ENCODE results near the gene ARHGEF39.

Gene ARHGEF39

DNA sequence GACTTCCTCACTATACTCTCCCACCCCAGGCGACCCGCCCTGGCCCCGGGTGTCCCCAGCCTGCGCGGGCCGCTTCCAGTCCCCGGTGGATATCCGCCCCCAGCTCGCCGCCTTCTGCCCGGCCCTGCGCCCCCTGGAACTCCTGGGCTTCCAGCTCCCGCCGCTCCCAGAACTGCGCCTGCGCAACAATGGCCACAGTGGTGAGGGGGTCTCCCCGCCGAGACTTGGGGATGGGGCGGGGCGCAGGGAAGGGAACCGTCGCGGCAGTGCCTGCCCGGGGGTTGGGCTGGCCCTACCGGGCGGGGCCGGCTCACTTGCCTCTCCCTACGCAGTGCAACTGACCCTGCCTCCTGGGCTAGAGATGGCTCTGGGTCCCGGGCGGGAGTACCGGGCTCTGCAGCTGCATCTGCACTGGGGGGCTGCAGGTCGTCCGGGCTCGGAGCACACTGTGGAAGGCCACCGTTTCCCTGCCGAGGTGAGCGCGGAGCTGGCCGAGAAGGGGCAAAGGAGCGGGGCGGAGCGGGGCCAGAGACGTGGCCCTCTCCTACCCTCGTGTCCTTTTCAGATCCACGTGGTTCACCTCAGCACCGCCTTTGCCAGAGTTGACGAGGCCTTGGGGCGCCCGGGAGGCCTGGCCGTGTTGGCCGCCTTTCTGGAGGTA lies 10.9 kb upstream of the ARHGEF39 start:
- H3K27me3 ChIP-seq (ENCODE audit: low read depth), result no peaks in the 10 kb centered on the region
- H3K36me3 ChIP-seq (replicated peaks), result no peaks in the 10 kb centered on the region
- no peak for DNase-seq (ENCODE audit: low spot score in 2 of 2)
- H3K4me3 ChIP-seq, result no peak overlapping the region
- H3K4me1 ChIP-seq, result no peaks in the 10 kb centered on the region
- H3K9me3 ChIP-seq, result no peaks in the 10 kb centered on the region
- in situ Hi-C loops (cut with MboI; ENCODE audit: low sequenced_read_pairs), result no loop called here

DNA sequence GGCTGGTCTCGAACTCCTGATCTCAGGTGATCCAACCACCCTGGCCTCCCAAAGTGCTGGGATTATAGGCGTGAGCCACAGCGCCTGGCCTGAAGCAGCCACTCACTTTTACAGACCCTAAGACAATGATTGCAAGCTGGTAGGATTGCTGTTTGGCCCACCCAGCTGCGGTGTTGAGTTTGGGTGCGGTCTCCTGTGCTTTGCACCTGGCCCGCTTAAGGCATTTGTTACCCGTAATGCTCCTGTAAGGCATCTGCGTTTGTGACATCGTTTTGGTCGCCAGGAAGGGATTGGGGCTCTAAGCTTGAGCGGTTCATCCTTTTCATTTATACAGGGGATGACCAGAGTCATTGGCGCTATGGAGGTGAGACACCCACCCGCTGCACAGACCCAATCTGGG lies 10.2 kb upstream of the ARHGEF39 start:
- no peaks in the 10 kb centered on the region for H3K36me3 ChIP-seq (replicated peaks)
- no peaks in the 10 kb centered on the region for H3K4me1 ChIP-seq
- DNase-seq (ENCODE audit: low spot score in 2 of 2), result no peak
- in situ Hi-C loops (cut with MboI; ENCODE audit: low sequenced_read_pairs), result no loop called here
- H3K4me3 ChIP-seq, result no peak overlapping the region
- no peaks in the 10 kb centered on the region for H3K9me3 ChIP-seq
- H3K27me3 ChIP-seq (ENCODE audit: low read depth), result no peaks in the 10 kb centered on the region

DNA sequence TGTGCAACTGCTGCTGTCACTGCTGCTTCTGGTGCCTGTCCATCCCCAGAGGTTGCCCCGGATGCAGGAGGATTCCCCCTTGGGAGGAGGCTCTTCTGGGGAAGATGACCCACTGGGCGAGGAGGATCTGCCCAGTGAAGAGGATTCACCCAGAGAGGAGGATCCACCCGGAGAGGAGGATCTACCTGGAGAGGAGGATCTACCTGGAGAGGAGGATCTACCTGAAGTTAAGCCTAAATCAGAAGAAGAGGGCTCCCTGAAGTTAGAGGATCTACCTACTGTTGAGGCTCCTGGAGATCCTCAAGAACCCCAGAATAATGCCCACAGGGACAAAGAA lies 9.0 kb upstream of the ARHGEF39 start:
- in situ Hi-C loops (cut with MboI; ENCODE audit: low sequenced_read_pairs), result no loop called here

DNA sequence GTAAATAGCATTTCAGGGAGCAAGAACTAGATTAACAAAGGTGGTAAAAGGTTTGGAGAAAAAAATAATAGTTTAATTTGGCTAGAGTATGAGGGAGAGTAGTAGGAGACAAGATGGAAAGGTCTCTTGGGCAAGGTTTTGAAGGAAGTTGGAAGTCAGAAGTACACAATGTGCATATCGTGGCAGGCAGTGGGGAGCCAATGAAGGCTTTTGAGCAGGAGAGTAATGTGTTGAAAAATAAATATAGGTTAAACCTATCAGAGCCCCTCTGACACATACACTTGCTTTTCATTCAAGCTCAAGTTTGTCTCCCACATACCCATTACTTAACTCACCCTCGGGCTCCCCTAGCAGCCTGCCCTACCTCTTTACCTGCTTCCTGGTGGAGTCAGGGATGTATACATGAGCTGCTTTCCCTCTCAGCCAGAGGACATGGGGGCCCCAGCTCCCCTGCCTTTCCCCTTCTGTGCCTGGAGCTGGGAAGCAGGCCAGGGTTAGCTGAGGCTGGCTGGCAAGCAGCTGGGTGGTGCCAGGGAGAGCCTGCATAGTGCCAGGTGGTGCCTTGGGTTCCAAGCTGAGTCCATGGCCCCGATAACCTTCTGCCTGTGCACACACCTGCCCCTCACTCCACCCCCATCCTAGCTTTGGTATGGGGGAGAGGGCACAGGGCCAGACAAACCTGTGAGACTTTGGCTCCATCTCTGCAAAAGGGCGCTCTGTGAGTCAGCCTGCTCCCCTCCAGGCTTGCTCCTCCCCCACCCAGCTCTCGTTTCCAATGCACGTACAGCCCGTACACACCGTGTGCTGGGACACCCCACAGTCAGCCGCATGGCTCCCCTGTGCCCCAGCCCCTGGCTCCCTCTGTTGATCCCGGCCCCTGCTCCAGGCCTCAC lies 8.4 kb upstream of the ARHGEF39 start, which contains the start of gene CA9:
Gene CA9 (plus strand): TSS at position 797 of the 893 bp plus-strand sequence. CDS start 32 bp downstream, at position 829.
- no peak for DNase-seq (ENCODE audit: low spot score in 2 of 2)
- in situ Hi-C loops (cut with MboI; ENCODE audit: low sequenced_read_pairs), result no loop called here
- H3K27me3 ChIP-seq (ENCODE audit: low read depth), result no peaks in the 10 kb centered on the region
- H3K9me3 ChIP-seq, result no peaks in the 10 kb centered on the region
- H3K4me3 ChIP-seq, result no peak within 1 kb of the TSS
- no peaks in the 10 kb centered on the region for H3K36me3 ChIP-seq (replicated peaks)
- H3K4me1 ChIP-seq, result no peaks in the 10 kb centered on the region

More for the DNA sequence above, 9.0 kb upstream of the ARHGEF39 start:
- no peak overlapping the region for H3K4me3 ChIP-seq
- no peaks in the 10 kb centered on the region for H3K4me1 ChIP-seq
- DNase-seq (ENCODE audit: low spot score in 2 of 2), result no peak
- no peaks in the 10 kb centered on the region for H3K36me3 ChIP-seq (replicated peaks)
- H3K27me3 ChIP-seq (ENCODE audit: low read depth), result no peaks in the 10 kb centered on the region
- no peaks in the 10 kb centered on the region for H3K9me3 ChIP-seq

GRCh38 chr9:35669331-35670145 lies 4.5 kb upstream of the ARHGEF39 start:
- H3K4me3 ChIP-seq, result no peak overlapping the region
- in situ Hi-C loops (cut with MboI; ENCODE audit: low sequenced_read_pairs), result no loop called here
- peaks cover 4% of the 10 kb centered on the region for H3K4me1 ChIP-seq
- no peaks in the 10 kb centered on the region for H3K27me3 ChIP-seq (ENCODE audit: low read depth)
- DNase-seq (ENCODE audit: low spot score in 2 of 2), result no peak
- no peaks in the 10 kb centered on the region for H3K36me3 ChIP-seq (replicated peaks)
- H3K9me3 ChIP-seq, result no peaks in the 10 kb centered on the region

DNA sequence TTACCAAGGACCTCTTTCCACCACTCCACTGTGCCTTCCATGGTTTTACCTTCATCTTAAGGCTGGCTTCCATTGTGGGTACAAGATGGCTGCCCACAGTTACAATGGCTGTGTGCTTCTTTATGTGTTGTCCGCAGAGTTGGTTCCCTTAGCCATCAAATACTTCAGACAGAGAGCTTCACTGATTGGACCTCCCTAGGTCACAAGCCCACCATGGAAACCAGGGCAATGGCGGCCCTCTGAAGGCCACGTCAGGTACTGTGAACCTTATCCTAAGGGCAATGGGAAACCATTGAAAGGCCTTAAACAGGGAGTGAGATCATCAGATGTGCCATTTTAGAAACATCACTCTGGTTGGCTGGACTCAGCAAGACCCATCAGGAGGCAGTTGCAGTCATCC lies 2.9 kb upstream of the ARHGEF39 start:
- Histone ChIP-seq H3K36me3 (replicated peaks) (peaks cover 10% of the 10 kb centered on the region), H3K27me3 (ENCODE audit: low read depth) (no peaks in the 10 kb centered on the region), H3K9me3 (no peaks in the 10 kb centered on the region), H3K4me1 (peaks cover 15% of the 10 kb centered on the region), H3K4me3 (no peak overlapping the region)
- no peak for DNase-seq (ENCODE audit: low spot score in 2 of 2)
- in situ Hi-C loops (cut with MboI; ENCODE audit: low sequenced_read_pairs), result no loop called here

- DNase-seq (ENCODE audit: low spot score in 2 of 2), result no peak
These were observed 1.6 kb upstream of the ARHGEF39 start for GRCh38 chr9:35666549-35666948.

GRCh38 chr9:35666045-35666444 lies 1.1 kb upstream of the ARHGEF39 start:
- Histone ChIP-seq H3K4me3 (no peak overlapping the region), H3K36me3 (replicated peaks) (peaks cover 29% of the 10 kb centered on the region), H3K4me1 (peaks cover 15% of the 10 kb centered on the region), H3K27me3 (ENCODE audit: low read depth) (no peaks in the 10 kb centered on the region), H3K9me3 (no peaks in the 10 kb centered on the region)
- no peak for DNase-seq (ENCODE audit: low spot score in 2 of 2)
- in situ Hi-C loops (cut with MboI; ENCODE audit: low sequenced_read_pairs), result no loop called here

More at GRCh38 chr9:35666549-35666948, 1.6 kb upstream of the ARHGEF39 start:
- Histone ChIP-seq H3K9me3 (no peaks in the 10 kb centered on the region), H3K4me1 (peaks cover 15% of the 10 kb centered on the region), H3K36me3 (replicated peaks) (peaks cover 24% of the 10 kb centered on the region), H3K27me3 (ENCODE audit: low read depth) (no peaks in the 10 kb centered on the region), H3K4me3 (no peak overlapping the region)
- in situ Hi-C loops (cut with MboI; ENCODE audit: low sequenced_read_pairs), result no loop called here

DNA sequence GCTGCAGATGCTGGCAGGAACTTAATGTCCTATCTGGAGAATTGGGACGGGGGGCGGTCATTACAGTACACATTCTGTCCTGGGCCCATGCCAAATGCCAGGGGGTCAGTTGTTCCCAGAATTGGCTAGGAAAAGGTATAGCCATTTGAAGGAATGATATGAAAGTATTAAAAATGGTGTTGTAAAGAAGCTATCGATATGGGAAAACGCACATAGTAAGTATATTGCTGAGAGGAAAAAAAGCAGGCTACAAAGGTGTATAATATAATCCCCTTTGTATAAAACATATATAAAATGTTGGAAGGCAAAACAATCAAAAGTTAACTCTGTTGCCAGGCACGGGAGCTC lies 450 bp upstream of the ARHGEF39 start:
- Histone ChIP-seq H3K27me3 (ENCODE audit: low read depth) (no peaks in the 10 kb centered on the region), H3K9me3 (no peaks in the 10 kb centered on the region), H3K36me3 (replicated peaks) (peaks cover 35% of the 10 kb centered on the region), H3K4me1 (peaks cover 15% of the 10 kb centered on the region), H3K4me3 (peak overlapping the region; percentile 74)
- in situ Hi-C loops (cut with MboI; ENCODE audit: low sequenced_read_pairs), result no loop called here
- DNase-seq (ENCODE audit: low spot score in 2 of 2), result no peak

DNA sequence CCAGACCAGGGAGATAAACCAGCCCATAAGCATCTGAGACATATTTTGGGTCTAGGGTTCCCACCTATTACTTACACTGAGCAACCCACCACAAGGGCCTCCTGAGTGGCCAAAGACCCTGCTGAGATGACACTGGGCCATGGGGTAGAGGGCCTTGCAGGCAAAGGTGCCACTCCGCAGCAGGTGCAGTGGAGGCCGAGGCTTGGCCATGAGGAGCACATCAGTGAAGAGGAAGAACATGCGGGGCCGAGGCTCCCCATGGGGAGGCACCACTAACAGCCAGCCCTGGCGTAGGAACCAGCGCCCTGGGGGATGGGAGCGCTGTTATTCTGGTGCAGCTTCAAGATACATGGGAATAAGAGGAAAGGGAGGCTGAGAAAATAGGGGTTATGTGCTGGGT lies 2.6 kb downstream of the ARHGEF39 start:
- in situ Hi-C loops (cut with MboI; ENCODE audit: low sequenced_read_pairs), result no loop called here
- H3K36me3 ChIP-seq (replicated peaks), result peaks cover 40% of the 10 kb centered on the region
- H3K4me3 ChIP-seq, result no peak overlapping the region
- H3K27me3 ChIP-seq (ENCODE audit: low read depth), result no peaks in the 10 kb centered on the region
- peaks cover 18% of the 10 kb centered on the region for H3K4me1 ChIP-seq
- DNase-seq (ENCODE audit: low spot score in 2 of 2), result no peak
- no peaks in the 10 kb centered on the region for H3K9me3 ChIP-seq

DNA sequence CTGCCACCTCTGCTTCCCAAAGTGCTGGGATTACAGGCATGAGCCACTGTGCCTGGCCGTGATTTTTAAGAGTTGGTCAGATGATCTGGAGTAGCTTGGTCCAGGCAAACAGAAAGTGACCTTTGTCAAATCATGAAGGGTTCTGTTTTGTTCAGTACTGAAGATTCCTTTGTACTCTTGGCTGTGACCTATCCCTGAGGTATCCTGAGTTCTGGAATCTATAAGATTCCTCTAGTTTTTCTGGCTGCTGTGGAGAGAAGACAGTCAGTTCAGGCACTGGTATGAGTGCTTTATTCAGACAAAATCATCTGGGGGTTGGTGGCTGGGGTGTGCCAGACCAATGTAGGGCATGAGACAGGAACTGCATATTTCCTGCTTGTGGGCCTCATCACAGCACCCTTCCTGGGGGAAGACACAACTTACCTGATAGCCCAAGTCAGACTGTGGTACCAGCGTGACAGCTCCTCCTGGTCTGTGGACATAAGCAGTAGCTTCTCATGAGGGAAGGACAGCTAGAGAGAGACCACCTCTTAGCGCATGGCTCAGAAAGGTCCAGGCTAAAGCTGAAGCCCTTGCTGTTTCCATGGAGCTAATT lies 3.1 kb downstream of the ARHGEF39 start:
- Histone ChIP-seq H3K9me3 (no peaks in the 10 kb centered on the region), H3K4me1 (peaks cover 24% of the 10 kb centered on the region)
- in situ Hi-C loops (cut with MboI; ENCODE audit: low sequenced_read_pairs), result no loop called here

GRCh38 chr9:35660966-35661415 lies 4.0 kb downstream of the ARHGEF39 start:
- H3K36me3 ChIP-seq (replicated peaks), result peaks cover 40% of the 10 kb centered on the region
- H3K4me1 ChIP-seq, result peaks cover 25% of the 10 kb centered on the region
- H3K4me3 ChIP-seq, result no peak overlapping the region
- no peaks in the 10 kb centered on the region for H3K9me3 ChIP-seq
- H3K27me3 ChIP-seq (ENCODE audit: low read depth), result no peaks in the 10 kb centered on the region
- in situ Hi-C loops (cut with MboI; ENCODE audit: low sequenced_read_pairs), result no loop called here
- DNase-seq (ENCODE audit: low spot score in 2 of 2), result no peak

More for the DNA sequence above, 3.1 kb downstream of the ARHGEF39 start:
- H3K27me3 ChIP-seq (ENCODE audit: low read depth), result no peaks in the 10 kb centered on the region
- H3K36me3 ChIP-seq (replicated peaks), result peaks cover 40% of the 10 kb centered on the region
- DNase-seq (ENCODE audit: low spot score in 2 of 2), result no peak
- H3K4me3 ChIP-seq, result no peak overlapping the region

DNA sequence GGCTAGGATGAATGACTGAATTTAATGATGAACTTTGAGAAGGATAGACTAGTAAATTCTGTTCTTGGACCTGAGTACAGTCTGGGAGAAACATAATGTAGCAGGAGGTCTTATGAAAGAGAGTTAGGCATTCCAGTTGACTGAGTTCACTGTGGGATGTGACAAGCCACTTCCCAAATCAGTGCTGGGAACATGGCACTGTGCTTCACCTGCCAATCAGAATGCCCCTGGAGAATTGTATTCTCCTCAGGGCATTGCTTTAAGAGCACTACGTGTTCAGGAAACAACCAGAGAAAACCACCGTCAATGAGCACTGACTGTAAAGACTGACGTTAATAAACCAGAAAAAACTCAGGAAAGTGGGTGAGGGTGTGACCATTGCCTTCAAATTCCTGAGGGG lies 5.7 kb downstream of the ARHGEF39 start:
- in situ Hi-C loops (cut with MboI; ENCODE audit: low sequenced_read_pairs), result no loop called here

More for the DNA sequence above, 5.7 kb downstream of the ARHGEF39 start:
- Histone ChIP-seq H3K9me3 (no peaks in the 10 kb centered on the region), H3K36me3 (replicated peaks) (peaks cover 40% of the 10 kb centered on the region), H3K27me3 (ENCODE audit: low read depth) (no peaks in the 10 kb centered on the region), H3K4me1 (peaks cover 20% of the 10 kb centered on the region), H3K4me3 (peak overlapping the region; percentile 77)
- no peak for DNase-seq (ENCODE audit: low spot score in 2 of 2)
